KOPT-K1 (cell line): Measurements from ENCODE around the gene DNAJC7.

Experiments used
- H3K27ac ChIP-seq: fragments of 200-600 bp; sonication (generic); 2 replicates; pipeline ENCODE4 v1.5.1; 2016; ENCODE audit warnings: antibody characterized with exemption, mild to moderate bottlenecking, low read depth, low read length; ENCODE audit not compliant: poor library complexity, severe bottlenecking
- H3K36me3 ChIP-seq: fragments of 200-600 bp; sonication (generic); 2 replicates; pipeline ENCODE4 v1.5.1; 2017; ENCODE audit warnings: antibody characterized with exemption, mild to moderate bottlenecking, low read length, moderate library complexity; ENCODE audit not compliant: insufficient read depth
- H3K9me3 ChIP-seq: fragments of 200-600 bp; sonication (generic); 2 replicates; pipeline ENCODE4 v1.5.1; 2017; ENCODE audit warnings: antibody characterized with exemption, low read length, mild to moderate bottlenecking; ENCODE audit not compliant: insufficient read depth, poor library complexity, severe bottlenecking

Gene DNAJC7, protein sequence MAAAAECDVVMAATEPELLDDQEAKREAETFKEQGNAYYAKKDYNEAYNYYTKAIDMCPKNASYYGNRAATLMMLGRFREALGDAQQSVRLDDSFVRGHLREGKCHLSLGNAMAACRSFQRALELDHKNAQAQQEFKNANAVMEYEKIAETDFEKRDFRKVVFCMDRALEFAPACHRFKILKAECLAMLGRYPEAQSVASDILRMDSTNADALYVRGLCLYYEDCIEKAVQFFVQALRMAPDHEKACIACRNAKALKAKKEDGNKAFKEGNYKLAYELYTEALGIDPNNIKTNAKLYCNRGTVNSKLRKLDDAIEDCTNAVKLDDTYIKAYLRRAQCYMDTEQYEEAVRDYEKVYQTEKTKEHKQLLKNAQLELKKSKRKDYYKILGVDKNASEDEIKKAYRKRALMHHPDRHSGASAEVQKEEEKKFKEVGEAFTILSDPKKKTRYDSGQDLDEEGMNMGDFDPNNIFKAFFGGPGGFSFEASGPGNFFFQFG

DNA sequence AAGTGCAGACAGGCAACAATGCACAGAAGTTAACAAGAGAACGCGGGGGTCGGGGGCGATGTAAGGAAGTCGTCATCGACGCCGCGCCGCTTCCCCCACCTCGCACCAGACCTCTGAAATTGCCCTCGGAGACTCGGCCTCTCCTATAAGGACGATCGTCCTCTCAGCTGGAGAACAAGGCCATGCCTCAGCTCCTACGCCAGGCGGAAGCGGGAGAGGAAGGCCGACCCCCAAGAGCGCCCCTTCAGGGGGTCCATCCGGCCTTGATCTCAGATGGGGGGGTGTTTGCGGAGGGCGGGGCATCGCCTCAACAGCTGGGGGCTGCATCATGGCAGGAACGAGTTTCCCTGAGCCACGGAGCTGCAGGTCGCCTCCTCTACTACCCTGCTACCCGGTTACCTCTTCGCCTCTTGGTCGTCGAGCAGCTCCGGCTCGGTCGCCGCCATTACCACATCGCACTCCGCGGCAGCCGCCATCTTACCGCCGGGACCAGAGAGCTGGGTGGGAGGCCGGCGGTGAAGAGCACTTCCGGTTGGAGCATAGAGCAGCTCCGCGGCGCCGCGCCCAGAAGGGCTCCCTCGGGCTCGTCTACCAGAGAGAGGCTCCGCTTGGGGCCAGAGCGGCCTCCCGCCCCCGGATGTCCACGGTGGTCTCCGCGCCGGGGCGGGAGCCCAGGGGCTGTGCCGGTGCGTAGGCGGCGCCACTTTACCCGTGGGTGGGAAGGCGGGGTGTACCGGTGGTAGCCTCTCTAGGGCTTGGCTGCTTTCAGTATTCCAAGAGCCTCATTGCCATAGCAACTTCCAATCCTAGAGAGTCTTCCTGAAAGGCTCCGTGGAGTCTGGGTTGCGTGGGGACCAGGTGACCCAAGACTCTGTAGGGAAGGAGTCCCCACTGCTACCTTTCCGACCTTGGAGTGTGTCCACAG lies at the start of gene DNAJC7:
TSS of gene DNAJC7 (minus strand) at position 499 of the 925 bp plus-strand sequence. CDS start at position 476, 23 bp downstream.
- Histone ChIP-seq H3K27ac (peak within 1 kb of the TSS; percentile 94), H3K36me3 (peaks cover 21% of the 10 kb centered on the region), H3K9me3 (no peaks in the 10 kb centered on the region)

- Histone ChIP-seq H3K27ac (peak overlapping the region; percentile 88), H3K9me3 (no peaks in the 10 kb centered on the region), H3K36me3 (no peaks in the 10 kb centered on the region)
Observed at GRCh38 chr17:42065201-42065600, 48.0 kb upstream of the DNAJC7 start.

DNA sequence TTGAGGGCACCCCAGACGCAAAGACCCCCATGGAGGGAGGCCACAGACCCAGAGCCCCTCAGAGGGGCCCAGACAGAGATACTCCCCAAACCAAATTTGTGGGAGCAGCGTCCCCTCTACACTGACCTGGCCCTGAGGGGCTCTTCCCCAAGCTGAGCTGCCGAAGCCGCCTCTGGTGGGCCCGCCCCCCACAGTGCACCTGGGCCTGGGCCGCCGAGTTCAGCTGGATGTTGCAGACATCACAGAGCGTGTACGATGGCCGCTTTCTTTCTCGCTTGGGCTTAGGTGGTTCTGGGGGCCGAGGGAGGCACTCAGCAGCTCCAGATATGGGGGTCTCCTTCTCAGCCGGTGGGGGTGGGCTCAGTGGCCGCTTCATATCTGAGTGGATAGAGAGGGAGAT lies 45.4 kb upstream of the DNAJC7 start:
- peak overlapping the region; percentile 88 for H3K27ac ChIP-seq
- no peaks in the 10 kb centered on the region for H3K9me3 ChIP-seq
- no peaks in the 10 kb centered on the region for H3K36me3 ChIP-seq

GRCh38 chr17:42061646-42062487 lies 44.6 kb upstream of the DNAJC7 start:
- Histone ChIP-seq H3K9me3 (no peaks in the 10 kb centered on the region), H3K27ac (peak overlapping the region; percentile 88), H3K36me3 (no peaks in the 10 kb centered on the region)

DNA sequence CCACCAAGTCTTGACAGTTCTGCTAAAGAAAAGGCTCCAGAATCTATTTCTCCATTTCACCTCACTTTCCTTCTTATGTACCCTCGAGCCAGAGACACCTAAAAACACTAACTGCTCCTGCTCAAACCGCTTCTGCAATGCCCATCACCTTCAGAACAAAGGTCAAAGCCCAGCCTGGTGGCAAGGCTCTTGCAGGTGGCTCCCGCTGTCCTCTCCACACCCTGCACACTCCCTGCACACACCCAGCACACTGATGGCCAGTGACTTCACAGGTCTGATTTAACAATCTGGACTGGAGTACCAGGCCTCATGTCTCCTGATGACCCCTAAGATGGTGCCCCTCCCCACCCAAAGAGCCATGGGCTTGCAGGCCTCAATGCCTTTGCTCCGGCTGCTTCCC lies 43.0 kb upstream of the DNAJC7 start:
- Histone ChIP-seq H3K9me3 (no peaks in the 10 kb centered on the region), H3K27ac (peak overlapping the region; percentile 90), H3K36me3 (no peaks in the 10 kb centered on the region)

DNA sequence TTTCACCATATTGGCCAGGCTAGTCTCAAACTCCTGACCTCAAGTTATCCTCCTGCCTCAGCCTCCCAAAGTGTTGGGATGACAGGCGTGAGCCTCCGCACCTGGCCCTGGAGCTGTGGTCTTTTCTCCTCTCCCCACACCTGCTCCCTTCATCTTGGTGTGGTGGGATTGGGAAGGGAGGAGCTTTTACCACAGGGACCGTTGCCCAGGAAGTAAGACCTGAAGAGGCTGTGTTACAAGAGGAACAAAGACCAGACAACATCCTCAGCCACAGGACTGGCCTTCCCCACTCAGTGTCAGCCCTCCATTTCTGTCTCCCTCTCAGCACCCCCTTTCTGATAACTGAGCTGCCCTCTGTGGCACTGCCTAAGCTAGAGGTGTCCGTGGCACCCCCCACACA lies 42.6 kb upstream of the DNAJC7 start:
- H3K9me3 ChIP-seq = no peaks in the 10 kb centered on the region
- no peaks in the 10 kb centered on the region for H3K36me3 ChIP-seq
- peak overlapping the region; percentile 90 for H3K27ac ChIP-seq

DNA sequence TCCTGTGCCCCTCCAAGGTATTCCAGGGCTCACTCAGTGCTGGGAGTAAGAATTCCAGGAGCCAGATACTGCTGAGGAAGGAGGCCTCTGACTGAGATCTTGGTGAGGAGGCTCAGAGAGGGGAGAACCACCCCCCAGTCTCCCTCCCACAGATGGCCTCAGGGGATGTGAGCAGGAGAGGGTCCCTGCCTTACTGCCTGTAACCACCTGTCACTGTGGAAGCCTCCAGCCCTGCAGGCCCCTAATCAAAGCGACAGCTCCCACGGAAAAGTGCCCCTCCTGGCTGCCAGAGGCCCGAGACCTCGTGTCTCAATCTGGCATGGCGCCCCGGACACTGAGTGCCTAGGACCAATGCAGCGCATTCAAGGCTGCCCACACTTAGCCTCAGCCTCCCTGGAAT lies 40.8 kb upstream of the DNAJC7 start:
- Histone ChIP-seq H3K36me3 (no peaks in the 10 kb centered on the region), H3K27ac (peak overlapping the region; percentile 90), H3K9me3 (no peaks in the 10 kb centered on the region)

- Histone ChIP-seq H3K9me3 (no peaks in the 10 kb centered on the region), H3K36me3 (no peaks in the 10 kb centered on the region), H3K27ac (peak overlapping the region; percentile 90)
Observed at GRCh38 chr17:42056635-42057034, 39.4 kb upstream of the DNAJC7 start.

- H3K27ac ChIP-seq = peak overlapping the region; percentile 90
- no peaks in the 10 kb centered on the region for H3K9me3 ChIP-seq
- no peaks in the 10 kb centered on the region for H3K36me3 ChIP-seq
Observed at GRCh38 chr17:42055496-42055895, 38.3 kb upstream of the DNAJC7 start.

DNA sequence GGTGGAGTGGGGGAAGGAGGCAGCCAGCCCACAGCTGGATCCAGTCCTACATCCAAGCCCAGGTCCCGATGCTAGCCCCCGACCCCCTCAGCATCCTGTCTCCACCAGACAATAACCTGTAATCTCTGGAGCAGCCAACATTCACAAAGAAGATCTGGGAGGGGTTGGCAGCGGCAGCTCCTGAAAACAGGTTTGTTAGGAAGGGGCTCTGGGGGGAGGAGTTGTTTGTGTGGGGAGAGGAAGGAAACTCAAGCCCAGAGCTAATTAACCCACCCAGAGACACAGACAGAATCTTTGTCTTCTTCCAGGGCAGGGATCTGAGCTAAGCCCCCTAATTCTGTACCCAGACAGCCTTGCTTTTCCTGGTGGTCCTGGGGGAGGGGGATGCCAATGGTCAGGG lies 37.8 kb upstream of the DNAJC7 start:
- Histone ChIP-seq H3K9me3 (no peaks in the 10 kb centered on the region), H3K27ac (peak overlapping the region; percentile 90), H3K36me3 (no peaks in the 10 kb centered on the region)

- no peak overlapping the region for H3K27ac ChIP-seq
- no peaks in the 10 kb centered on the region for H3K36me3 ChIP-seq
- H3K9me3 ChIP-seq = no peaks in the 10 kb centered on the region
Observed at GRCh38 chr17:42053731-42054500, 36.7 kb upstream of the DNAJC7 start.

GRCh38 chr17:42052346-42052877 lies 35.2 kb upstream of the DNAJC7 start:
- Histone ChIP-seq H3K36me3 (no peaks in the 10 kb centered on the region), H3K9me3 (no peaks in the 10 kb centered on the region), H3K27ac (no peak overlapping the region)

DNA sequence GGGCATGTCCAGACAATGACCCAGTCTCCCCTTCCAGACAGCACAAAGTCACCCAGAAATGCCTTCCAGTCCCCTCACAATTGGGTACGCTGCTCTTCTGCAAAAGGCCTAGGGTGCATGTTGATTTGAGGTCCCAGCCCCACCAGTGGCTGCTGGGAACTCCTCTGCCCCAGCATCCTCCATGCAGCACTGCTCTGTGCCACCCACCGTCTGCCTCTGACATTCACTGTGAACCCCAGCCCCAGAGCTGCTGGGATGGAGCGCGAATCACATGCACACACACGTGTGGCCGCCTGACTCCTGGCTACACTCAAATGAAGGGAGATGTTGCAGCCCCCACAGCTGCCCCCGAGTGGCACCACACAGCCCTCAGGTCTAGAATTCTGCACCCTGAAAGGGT lies 34.4 kb upstream of the DNAJC7 start:
- Histone ChIP-seq H3K36me3 (no peaks in the 10 kb centered on the region), H3K27ac (no peak overlapping the region)

DNA sequence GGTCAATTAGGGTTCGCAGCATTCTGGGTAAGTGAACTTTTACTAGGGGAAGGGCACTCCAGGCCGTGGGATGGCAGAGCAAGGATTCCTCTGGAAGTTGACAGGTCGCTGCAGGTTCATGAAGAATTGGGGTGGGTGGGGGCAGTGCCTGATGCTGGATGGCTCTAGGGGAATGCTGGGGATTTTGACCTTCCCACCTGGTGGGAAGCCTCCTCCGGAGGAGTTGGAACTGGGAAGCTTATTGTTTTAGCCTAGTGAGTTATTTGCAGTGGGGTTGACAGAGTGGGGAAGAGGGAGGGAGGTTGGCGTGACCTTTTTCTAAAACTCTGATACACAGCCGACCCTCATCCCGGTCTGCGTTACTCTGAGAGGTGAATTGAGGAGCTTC lies 33.8 kb upstream of the DNAJC7 start:
- H3K27ac ChIP-seq = no peak overlapping the region
- no peaks in the 10 kb centered on the region for H3K36me3 ChIP-seq
- no peaks in the 10 kb centered on the region for H3K9me3 ChIP-seq

More for the DNA sequence above, 34.4 kb upstream of the DNAJC7 start:
- H3K9me3 ChIP-seq = no peaks in the 10 kb centered on the region
